Measurements from ENCODE around the gene MEOX2.

- TF ChIP-seq CTCF (conservative IDR thresholded peaks at IDR 0.05) (no peak), EZH2 (IDR thresholded peaks at IDR 0.05; ENCODE audit: low read depth) (no peak)
These were observed 68.2 kb downstream of the MEOX2 start for GRCh38 chr7:15618275-15618674.
